H1 (cell line): ENCODE results near the gene EPHA3. TPM values are rescaled to one million over a fixed set of nuclear protein-coding genes. Genes with fewer than 3 reads are reported as not detected.

ENCODE experiments used
- CTCF ChIA-PET: fragments of 300-600 bp; sonication (Branson Sonifier 250); formaldehyde crosslinking; loops from one replicate; lab custom pipeline; 2021; ENCODE audit not compliant: partially characterized antibody; lab: Charles Lee
- POLR2A ChIA-PET: fragments of 300-600 bp; sonication (Branson Sonifier 250); formaldehyde crosslinking; loops from one replicate; lab custom pipeline; 2021; ENCODE audit warnings: inconsistent platforms; ENCODE audit not compliant: partially characterized antibody; lab: Charles Lee
- DNase-seq, 2 experiments: peaks; one replicate each; pipeline versions ENCODE4 v3.0.0 to v3.0.0-alpha.2; 2010 to 2022; ENCODE audit warnings: low spot score in 2 of 2, low read depth in 1 of 2, mixed read lengths in 1 of 2
- FAIRE-seq: peaks from 2 replicates; lab custom pipeline; 2011; peaks lifted over from hg19 to GRCh38; lab: Jason Lieb, UNC
- H2AFZ ChIP-seq: 2 replicates; pipeline ENCODE4 v1.8.1; 2012; ENCODE audit warnings: low read length, inconsistent platforms
- H2AK5ac ChIP-seq: 2 replicates; pipeline ENCODE4 v1.6.1; 2013; ENCODE audit warnings: low read depth, low read length
- H2BK120ac ChIP-seq: replicated peaks from 2 replicates; pipeline ENCODE3; 2013; ENCODE audit warnings: low read depth, low read length, inconsistent platforms
- H2BK12ac ChIP-seq: 2 replicates; pipeline ENCODE4 v1.6.1; 2013; ENCODE audit warnings: low read depth, low read length
- H2BK15ac ChIP-seq: 2 replicates; pipeline ENCODE4 v1.6.1; 2013; ENCODE audit warnings: low read length
- H2BK20ac ChIP-seq: 2 replicates; pipeline ENCODE4 v1.6.1; 2013; ENCODE audit warnings: low read length
- H2BK5ac ChIP-seq: 2 replicates; pipeline ENCODE4 v1.6.1; 2013; ENCODE audit warnings: low read depth, low read length
- H3K14ac ChIP-seq: 2 replicates; pipeline ENCODE4 v1.6.1; 2013; ENCODE audit warnings: inconsistent platforms; ENCODE audit not compliant: insufficient read length
- H3K18ac ChIP-seq: 2 replicates; pipeline ENCODE4 v1.6.1; 2013; ENCODE audit warnings: low read length; ENCODE audit errors: extremely low read depth
- H3K23ac ChIP-seq: 2 replicates; pipeline ENCODE4 v1.6.1; 2013; ENCODE audit warnings: inconsistent platforms; ENCODE audit not compliant: insufficient read length
- H3K23me2 ChIP-seq: 2 replicates; pipeline ENCODE4 v1.6.1; 2013; ENCODE audit warnings: low read depth, low read length
- H3K27ac ChIP-seq: 2 replicates; pipeline ENCODE4 v1.6.1; 2011; ENCODE audit warnings: low read depth, low read length, inconsistent platforms
- H3K27me3 ChIP-seq, 4 experiments: replicated peaks in 1 of 4; 1 replicate in 1 of 4; 2 replicates in 3 of 4; pipeline versions ENCODE4 v1.6.1 to v1.8.1; 2011 to 2013; ENCODE audit warnings: low read length in 3 of 4, mild to moderate bottlenecking in 3 of 4, inconsistent platforms in 2 of 4, mixed read lengths in 2 of 4, moderate library complexity in 1 of 4; ENCODE audit not compliant: control insufficient read depth in 3 of 4, insufficient read depth in 3 of 4; ENCODE audit errors: extremely low read depth in 1 of 4
- H3K36me3 ChIP-seq, 4 experiments: 2 replicates each; pipeline versions ENCODE4 v1.6.1 to v1.8.1; 2011 to 2013; ENCODE audit warnings: mild to moderate bottlenecking in 4 of 4, low read length in 3 of 4, moderate library complexity in 2 of 4, control low read depth in 1 of 4, inconsistent platforms in 1 of 4; ENCODE audit not compliant: insufficient read depth in 4 of 4, control insufficient read depth in 2 of 4
- H3K4ac ChIP-seq: replicated peaks from 2 replicates; pipeline ENCODE3; 2013; ENCODE audit warnings: low read length, low read depth, mixed read lengths, inconsistent platforms; ENCODE audit not compliant: insufficient read length
- H3K4me1 ChIP-seq, 4 experiments: replicated peaks in 1 of 4; 1 replicate in 1 of 4; 2 replicates in 3 of 4; pipeline versions ENCODE4 v1.6.1 to v1.8.1; 2011 to 2013; ENCODE audit warnings: low read length in 3 of 4, inconsistent platforms in 2 of 4, mixed read lengths in 1 of 4; ENCODE audit not compliant: insufficient read depth in 4 of 4, control insufficient read depth in 3 of 4
- H3K4me2 ChIP-seq, 2 experiments: 2 replicates each; pipeline versions ENCODE4 v1.6.1 to v1.8.1; 2011 to 2013; ENCODE audit warnings: low read depth in 2 of 2, low read length in 2 of 2, control low read depth in 1 of 2, inconsistent platforms in 1 of 2, mild to moderate bottlenecking in 1 of 2; ENCODE audit not compliant: insufficient read depth in 1 of 2
- H3K4me3 ChIP-seq, 4 experiments: fragments of 200-600, 300-600 bp in 1 of 4; sonication (generic), shearing (Covaris generic), sonication (Bioruptor Twin) in 1 of 4; 2 replicates each; pipeline versions ENCODE4 v1.5.1 to v1.8.1; 2011 to 2016; ENCODE audit warnings: low read length in 4 of 4, low read depth in 3 of 4, control low read depth in 2 of 4, inconsistent platforms in 2 of 4, mild to moderate bottlenecking in 2 of 4, mixed read lengths in 1 of 4, moderate library complexity in 1 of 4; ENCODE audit not compliant: insufficient read depth in 2 of 4; ENCODE audit errors: extremely low read depth in 1 of 4
- H3K56ac ChIP-seq: replicated peaks from 2 replicates; pipeline ENCODE3; 2013; ENCODE audit warnings: low read depth, mild to moderate bottlenecking, mixed read lengths, low read length, inconsistent platforms; ENCODE audit not compliant: insufficient read length
- H3K79me1 ChIP-seq: 2 replicates; pipeline ENCODE4 v1.6.1; 2013; ENCODE audit warnings: low read depth, low read length, control low read depth
- H3K79me2 ChIP-seq, 2 experiments: 2 replicates each; pipeline versions ENCODE4 v1.6.1 to v1.8.1; 2012 to 2013; ENCODE audit warnings: low read length in 2 of 2, mild to moderate bottlenecking in 2 of 2, inconsistent platforms in 1 of 2; ENCODE audit not compliant: insufficient read depth in 2 of 2, control insufficient read depth in 1 of 2
- H3K9ac ChIP-seq, 4 experiments: replicated peaks in 1 of 4; 1 replicate in 1 of 4; 2 replicates in 3 of 4; pipeline versions ENCODE4 v1.6.1 to v1.8.1; 2011 to 2013; ENCODE audit warnings: low read depth in 3 of 4, low read length in 3 of 4, control low read depth in 2 of 4, mild to moderate bottlenecking in 2 of 4, moderate library complexity in 2 of 4, inconsistent platforms in 1 of 4; ENCODE audit errors: extremely low read depth in 1 of 4
- H3K9me3 ChIP-seq, 2 experiments: 2 replicates each; pipeline versions ENCODE4 v1.6.1 to v1.8.1; 2012 to 2013; ENCODE audit warnings: mild to moderate bottlenecking in 2 of 2, moderate library complexity in 2 of 2, control low read depth in 1 of 2, inconsistent platforms in 1 of 2, low read depth in 1 of 2, low read length in 1 of 2, mixed read lengths in 1 of 2; ENCODE audit not compliant: insufficient read depth in 2 of 2
- H4K20me1 ChIP-seq, 2 experiments: replicated peaks in 1 of 2; 2 replicates each; pipeline versions ENCODE3 to v1.8.1; 2011 to 2013; ENCODE audit warnings: inconsistent platforms in 2 of 2, low read length in 2 of 2, mild to moderate bottlenecking in 1 of 2; ENCODE audit not compliant: insufficient read depth in 2 of 2, control insufficient read depth in 1 of 2
- H4K5ac ChIP-seq: 2 replicates; pipeline ENCODE4 v1.6.1; 2013; ENCODE audit warnings: low read length, low read depth, mixed read lengths, inconsistent platforms; ENCODE audit not compliant: insufficient read length
- H4K8ac ChIP-seq: 2 replicates; pipeline ENCODE4 v1.8.0; 2013; ENCODE audit warnings: mild to moderate bottlenecking, moderate library complexity, low read length, inconsistent platforms; ENCODE audit not compliant: insufficient read depth; ENCODE audit errors: extremely low read depth
- H4K91ac ChIP-seq: replicated peaks from 2 replicates; pipeline ENCODE3; 2013; ENCODE audit warnings: low read length, mixed read lengths, inconsistent platforms; ENCODE audit not compliant: insufficient read length
- KDM5A ChIP-seq: fragments of 200-600 bp; IDR thresholded peaks from 2 replicates; pipeline ENCODE4 v1.7.1; 2012; ENCODE audit warnings: mild to moderate bottlenecking, low read length, inconsistent platforms, mixed read lengths
- NRF1 ChIP-seq: IDR thresholded peaks from 2 replicates; pipeline ENCODE4 v1.6.1; 2011; ENCODE audit warnings: mild to moderate bottlenecking, low read depth, low read length, improper control_type of control experiment
- RAD21 ChIP-seq, 2 experiments: IDR thresholded peaks in 1 of 2; conservative IDR thresholded peaks in 1 of 2; 2 replicates each; pipeline ENCODE4 v1.6.1; 2011; ENCODE audit warnings: low read depth in 2 of 2, low read length in 2 of 2, improper control_type of control experiment in 1 of 2, inconsistent platforms in 1 of 2, mild to moderate bottlenecking in 1 of 2, moderate library complexity in 1 of 2
- TAF7 ChIP-seq: optimal IDR thresholded peaks from 2 replicates; pipeline ENCODE3; 2011; ENCODE audit warnings: low read depth, mild to moderate bottlenecking, inconsistent platforms, low read length, moderate library complexity, borderline replicate concordance
- TCF12 ChIP-seq: IDR thresholded peaks from 2 replicates; pipeline ENCODE4 v1.6.1; 2011; ENCODE audit warnings: low read depth, mild to moderate bottlenecking, low read length
- WGBS, 2 experiments: shearing (Covaris generic) in 1 of 2; methylation state at CpG; one replicate each; pipeline versions ENCODE4 v1.1.6 to v1.1.7; 2013 to 2015; ENCODE audit warnings: low lambda C conversion rate in 2 of 2, mixed read lengths in 2 of 2, inconsistent platforms in 1 of 2, low coverage in 1 of 2, missing lambda C conversion rate in 1 of 2; ENCODE audit not compliant: insufficient replicate concordance in 2 of 2, insufficient coverage in 1 of 2, insufficient read length in 1 of 2; ENCODE audit errors: extremely low coverage in 1 of 2, missing lambda C conversion rate in 1 of 2; 5-methylcytosine and 5-hydroxymethylcytosine counted together
- polyA plus RNA-seq, 7 experiments: library from polyadenylated mRNA; depleted of rRNA in 3 of 7; stranded (reverse) in 5 of 7; unstranded in 2 of 7; fragments of >200 nt in 5 of 7; fragments of 200-250 nt in 2 of 7; gene quantifications; 1 replicate in 5 of 7; 2 replicates in 1 of 7; 4 replicates in 1 of 7; pipeline versions ENCODE4 v1.2.1 to v1.2.3, GENCODE V29; 2011 to 2013; ENCODE audit warnings: missing spikeins in 2 of 7, mixed read lengths in 2 of 7
- total RNA-seq: library from RNA; stranded (reverse); fragmentation: NEBNext Ultra II Directional; extraction: Animal tissue kit (Norgen Biotek cat#: 25700); gene quantifications from 2 replicates; pipeline ENCODE4 v1.2.1, GENCODE V29; 2021

Gene EPHA3
- total and polyA plus RNA-seq, 2 of the 8 experiments (the other 6 are each of a cell fraction or from before 2014, with no cell fraction given): 0.09 to 0.22 TPM

DNA sequence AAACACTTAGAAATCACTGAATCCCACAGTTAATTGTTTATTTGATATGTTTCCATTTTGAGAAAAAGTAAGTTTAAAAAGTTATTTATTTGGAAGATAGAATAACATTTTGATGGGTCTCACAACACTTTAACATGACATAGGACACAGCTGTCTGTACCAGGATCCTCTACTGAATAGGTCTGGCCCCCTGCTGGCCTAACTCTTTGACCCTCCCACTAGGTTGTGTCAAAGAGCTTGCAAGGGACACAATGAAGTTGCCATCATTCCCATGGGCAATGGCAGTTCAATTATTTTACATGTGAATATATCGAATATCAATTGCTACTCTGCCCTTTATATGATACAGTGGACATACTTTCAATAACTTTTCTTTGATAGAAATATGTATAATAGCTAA lies 138.9 kb downstream of the EPHA3 start:
- Histone ChIP-seq H2BK20ac (no peak overlapping the region), H2AK5ac (no peak overlapping the region), H3K56ac (no peak overlapping the region), H4K8ac (no peak overlapping the region), H3K23me2 (no peaks in the 10 kb centered on the region), H3K27ac (no peak overlapping the region), H2BK15ac (no peak overlapping the region), H3K23ac (no peak overlapping the region), H3K18ac (no peak overlapping the region), H3K4ac (no peak overlapping the region), H3K9ac (no peak overlapping the region), H2BK120ac (no peak overlapping the region), H3K36me3 (no peaks in the 10 kb centered on the region), H3K14ac (no peak overlapping the region), H4K20me1 (no peaks in the 10 kb centered on the region), H3K4me1 (peaks cover 0 to 13% (median 2%) of the 10 kb centered on the region in 4 experiments; a peak in 3 of 7 replicates), H3K4me2 (peak overlapping the region in 1 of 2 experiments; percentile 5; a peak in 1 of 4 replicates), H3K9me3 (no peaks in the 10 kb centered on the region), H2AFZ (no peak overlapping the region), H3K79me1 (no peaks in the 10 kb centered on the region), H2BK12ac (no peak overlapping the region), H4K91ac (no peak overlapping the region), H3K27me3 (no peaks in the 10 kb centered on the region), H3K79me2 (no peaks in the 10 kb centered on the region), H2BK5ac (no peak overlapping the region), H4K5ac (peak overlapping the region; percentile 91), H3K4me3 (peak overlapping the region in 1 of 4 experiments; percentile 17; a peak in 1 of 8 replicates)
- FAIRE-seq (peak; percentile 86), DNase-seq (peak; percentile 58 to 62)
- 32% methylated on average over 1 of the region's 1 CpG; no CpG with 5 or more reads in 1 of the 2 experiments for WGBS, 2 experiments
- POLR2A ChIA-PET: no interaction called here
- CTCF ChIA-PET: interaction anchor here (0.6 to 1.3 kb wide), 3 partner anchors 35 to 856 kb away, joined by 3 read pairs; no protein-coding TSS in a partner anchor
- TF ChIP-seq KDM5A (no peak), RAD21 (IDR thresholded peaks at IDR 0.05 in 1 of 2, conservative IDR thresholded peaks at IDR 0.05 in 1 of 2; ENCODE audit: low read depth in 2 of 2, low read length in 2 of 2) (peak; percentile 9 to 24; a peak in 1 of 4 replicates), TCF12 (0 out of 2 replicates have a peak, but pooled peaks have one; percentile 27), NRF1 (no peak), TAF7 (no peak)
